H9 (cell line): Measurements from ENCODE around the gene PIP5K1A. TPM values are rescaled to one million over a fixed set of nuclear protein-coding genes. Genes with fewer than 3 reads are reported as not detected.

Experiments
- DNase-seq: peaks from one replicate; pipeline ENCODE4 v3.0.0-alpha.2; 2017
- H2AFZ ChIP-seq: one replicate; pipeline ENCODE4 v1.6.1; 2013; ENCODE audit warnings: mild to moderate bottlenecking, low read length, control low read depth, moderate library complexity
- H2AK5ac ChIP-seq: 2 replicates; pipeline ENCODE4 v1.6.1; 2013; ENCODE audit warnings: low read length, control low read depth, mixed read lengths; ENCODE audit not compliant: insufficient read length
- H2BK120ac ChIP-seq: one replicate; pipeline ENCODE4 v1.6.1; 2013; ENCODE audit warnings: low read depth, mild to moderate bottlenecking, low read length, control low read depth, inconsistent platforms; ENCODE audit not compliant: poor library complexity, severe bottlenecking
- H2BK12ac ChIP-seq: 2 replicates; pipeline ENCODE4 v1.6.1; 2013; ENCODE audit warnings: low read length, control low read depth, mixed read lengths, low read depth; ENCODE audit not compliant: insufficient read length
- H2BK15ac ChIP-seq: 2 replicates; pipeline ENCODE4 v1.6.1; 2013; ENCODE audit warnings: low read depth, low read length, control low read depth
- H2BK20ac ChIP-seq: one replicate; pipeline ENCODE4 v1.6.1; 2013; ENCODE audit warnings: low read depth, mild to moderate bottlenecking, low read length, control low read depth, inconsistent platforms; ENCODE audit not compliant: poor library complexity, severe bottlenecking
- H2BK5ac ChIP-seq: 2 replicates; pipeline ENCODE4 v1.6.1; 2013; ENCODE audit warnings: low read length, control low read depth, mixed read lengths; ENCODE audit not compliant: insufficient read length
- H3K14ac ChIP-seq: 2 replicates; pipeline ENCODE4 v1.6.1; 2013; ENCODE audit warnings: low read length, control low read depth; ENCODE audit not compliant: insufficient read depth
- H3K18ac ChIP-seq: 2 replicates; pipeline ENCODE4 v1.6.1; 2013; ENCODE audit warnings: low read depth, mild to moderate bottlenecking, mixed read lengths, low read length, control low read depth; ENCODE audit not compliant: insufficient read length
- H3K23ac ChIP-seq: 2 replicates; pipeline ENCODE4 v1.6.1; 2013; ENCODE audit warnings: low read length, control low read depth, mixed read lengths, low read depth; ENCODE audit not compliant: insufficient read length
- H3K23me2 ChIP-seq: 2 replicates; pipeline ENCODE4 v1.6.1; 2013; ENCODE audit warnings: low read depth, mild to moderate bottlenecking, mixed read lengths, low read length, control low read depth; ENCODE audit not compliant: insufficient read length, poor library complexity, severe bottlenecking
- H3K27ac ChIP-seq: 2 replicates; pipeline ENCODE4 v1.5.1; 2013; ENCODE audit warnings: low read length, control low read depth, mixed read lengths, low read depth; ENCODE audit not compliant: insufficient read length
- H3K27me3 ChIP-seq: 2 replicates; pipeline ENCODE4 v1.6.1; 2013; ENCODE audit warnings: low read length, control low read depth, inconsistent platforms; ENCODE audit not compliant: insufficient read depth
- H3K4ac ChIP-seq: 2 replicates; pipeline ENCODE4 v1.6.1; 2013; ENCODE audit warnings: low read depth, mild to moderate bottlenecking, control low read depth, inconsistent platforms, low read length, moderate library complexity
- H3K4me1 ChIP-seq: 2 replicates; pipeline ENCODE4 v1.6.1; 2013; ENCODE audit warnings: low read length, control low read depth, inconsistent platforms; ENCODE audit not compliant: insufficient read depth
- H3K4me2 ChIP-seq: 2 replicates; pipeline ENCODE4 v1.6.1; 2013; ENCODE audit warnings: low read length, control low read depth, mixed read lengths; ENCODE audit not compliant: insufficient read length, insufficient read depth
- H3K56ac ChIP-seq: 2 replicates; pipeline ENCODE4 v1.6.1; 2013; ENCODE audit warnings: low read depth, mild to moderate bottlenecking, mixed read lengths, low read length, control low read depth; ENCODE audit not compliant: insufficient read length
- H3K79me1 ChIP-seq: 2 replicates; pipeline ENCODE4 v1.6.1; 2013; ENCODE audit warnings: low read depth, mild to moderate bottlenecking, moderate library complexity, low read length, control low read depth, inconsistent platforms; ENCODE audit not compliant: insufficient read depth, poor library complexity, severe bottlenecking
- H3K79me2 ChIP-seq: 2 replicates; pipeline ENCODE4 v1.6.1; 2013; ENCODE audit warnings: low read length, control low read depth, inconsistent platforms; ENCODE audit not compliant: insufficient read depth
- H3K9ac ChIP-seq: 2 replicates; pipeline ENCODE4 v1.6.1; 2013; ENCODE audit warnings: low read length, control low read depth, mixed read lengths; ENCODE audit not compliant: insufficient read length; ENCODE audit errors: extremely low read depth
- H3K9me3 ChIP-seq: one replicate; pipeline ENCODE4 v1.6.1; 2013; ENCODE audit warnings: low read depth, low read length, inconsistent platforms; ENCODE audit not compliant: control insufficient read depth
- H3T11ph ChIP-seq: one replicate; pipeline ENCODE4 v1.6.1; 2013; ENCODE audit warnings: mild to moderate bottlenecking, low read length, control low read depth, inconsistent platforms
- H4K20me1 ChIP-seq: one replicate; pipeline ENCODE4 v1.6.1; 2013; ENCODE audit not compliant: control insufficient read depth, insufficient read length, insufficient read depth
- H4K5ac ChIP-seq: 2 replicates; pipeline ENCODE4 v1.6.1; 2013; ENCODE audit warnings: low read depth, mild to moderate bottlenecking, mixed read lengths, low read length, control low read depth; ENCODE audit not compliant: insufficient read length
- H4K8ac ChIP-seq: replicated peaks from 2 replicates; pipeline ENCODE4 v1.6.1; 2013; ENCODE audit warnings: low read length, control low read depth, mixed read lengths, low read depth; ENCODE audit not compliant: insufficient read length
- H4K91ac ChIP-seq: 2 replicates; pipeline ENCODE4 v1.6.1; 2013; ENCODE audit warnings: low read depth, mild to moderate bottlenecking, moderate library complexity, mixed read lengths, low read length, control low read depth; ENCODE audit not compliant: insufficient read length
- H3K27ac Mint-ChIP-seq, 3 experiments: 2 replicates in 2 of 3; 3 replicates in 1 of 3; pipeline ENCODE4 v1.8.0; 2020 to 2021; ENCODE audit warnings: mixed read lengths in 3 of 3, mild to moderate bottlenecking in 1 of 3, moderate library complexity in 1 of 3
- H3K27me3 Mint-ChIP-seq: 2 replicates; pipeline ENCODE4 v1.8.0; 2021; ENCODE audit warnings: low read depth, mild to moderate bottlenecking, moderate library complexity, mixed read lengths
- H3K36me3 Mint-ChIP-seq, 3 experiments: 2 replicates in 2 of 3; 3 replicates in 1 of 3; pipeline ENCODE4 v1.8.0; 2020 to 2021; ENCODE audit warnings: low read depth in 3 of 3, mixed read lengths in 3 of 3; ENCODE audit not compliant: insufficient read depth in 1 of 3
- H3K4me1 Mint-ChIP-seq, 2 experiments: 2 replicates each; pipeline ENCODE4 v1.8.0; 2020; ENCODE audit warnings: mixed read lengths in 2 of 2
- H3K4me3 Mint-ChIP-seq, 2 experiments: 2 replicates in 1 of 2; 3 replicates in 1 of 2; pipeline ENCODE4 v1.8.0; 2020 to 2021; ENCODE audit warnings: mild to moderate bottlenecking in 2 of 2, mixed read lengths in 2 of 2, moderate library complexity in 1 of 2
- H3K9me3 Mint-ChIP-seq, 2 experiments: 2 replicates in 1 of 2; 3 replicates in 1 of 2; pipeline ENCODE4 v1.8.0; 2020; ENCODE audit warnings: mild to moderate bottlenecking in 2 of 2, mixed read lengths in 2 of 2, moderate library complexity in 1 of 2
- CTCF ChIP-seq: fragments of 200-600 bp; sonication (generic); conservative IDR thresholded peaks from 3 replicates; pipeline ENCODE4 v1.8.0; 2021; ENCODE audit warnings: antibody characterized with exemption, mild to moderate bottlenecking
- WGBS: extraction: QIAGEN DNeasy Blood & Tissue Kit; methylation state at CpG from one replicate; pipeline ENCODE4 v1.1.7; 2013; ENCODE audit warnings: missing lambda C conversion rate, low lambda C conversion rate, mixed read lengths; ENCODE audit not compliant: insufficient read length; ENCODE audit errors: extremely low coverage; 5-methylcytosine and 5-hydroxymethylcytosine counted together
- total RNA-seq: library from RNA; stranded (reverse); gene quantifications from 2 replicates; pipeline ENCODE4 v1.2.1, GENCODE V29; 2021

Gene PIP5K1A
- total RNA-seq, 1 experiment from 2014 or later: 94.6 TPM

DNA sequence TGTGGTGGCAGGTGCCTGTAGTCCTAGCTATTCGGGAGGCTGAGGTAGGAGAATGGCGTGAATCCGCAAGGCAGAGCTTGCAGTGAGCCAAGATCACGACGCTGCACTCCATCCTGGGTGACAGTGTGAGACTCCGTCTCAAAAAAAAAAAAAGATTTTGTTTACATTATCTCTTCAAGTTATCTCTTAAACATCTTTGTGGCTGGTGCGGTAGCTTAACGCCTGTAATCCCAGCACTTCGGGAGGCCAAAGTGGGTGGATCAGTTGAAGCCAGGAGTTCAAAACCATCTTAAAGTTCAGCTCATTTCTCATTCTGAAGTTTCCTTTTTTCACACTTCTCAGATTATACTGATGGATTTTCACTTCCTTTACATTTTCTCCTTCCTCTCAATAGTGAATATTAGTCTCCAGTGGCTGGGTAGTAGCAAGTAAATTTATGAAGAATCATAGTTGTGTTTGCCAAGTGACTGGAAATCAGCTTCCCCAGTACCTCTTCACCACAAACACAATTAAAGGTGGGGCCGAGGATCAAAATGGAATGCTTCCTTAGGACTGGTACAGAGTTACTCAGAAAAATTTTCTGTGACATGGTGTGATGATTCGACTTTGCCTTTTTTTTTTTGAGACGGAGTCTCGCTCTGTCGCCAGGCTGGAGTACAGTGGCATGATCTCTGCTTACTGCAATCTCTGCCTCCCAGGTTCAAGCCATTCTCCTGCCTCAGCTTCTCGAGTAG lies 13.8 kb downstream of the PIP5K1A start:
- H3K9me3 Mint-ChIP-seq: no peaks in the 10 kb centered on the region
- peaks cover 12% of the 10 kb centered on the region for H3K79me1 ChIP-seq
- H2BK20ac ChIP-seq: no peak overlapping the region
- no peak overlapping the region for H3T11ph ChIP-seq
- peaks cover 2 to 4% of the 10 kb centered on the region in 2 experiments; a peak in 2 of 4 replicates for H3K4me1 Mint-ChIP-seq
- H2BK15ac ChIP-seq: no peak overlapping the region
- no peak overlapping the region for H4K91ac ChIP-seq
- H3K27me3 ChIP-seq: no peaks in the 10 kb centered on the region
- no peaks in the 10 kb centered on the region for H3K27me3 Mint-ChIP-seq
- no peaks in the 10 kb centered on the region for H3K9me3 ChIP-seq
- no peak overlapping the region for H2AK5ac ChIP-seq
- no peak for DNase-seq
- H3K4me3 Mint-ChIP-seq: no peak overlapping the region
- no peak overlapping the region for H3K56ac ChIP-seq
- no peak overlapping the region for H3K23ac ChIP-seq
- no peak overlapping the region for H4K8ac ChIP-seq
- no peak overlapping the region for H2BK12ac ChIP-seq
- no peak overlapping the region for H3K14ac ChIP-seq
- H4K5ac ChIP-seq: no peak overlapping the region
- no peaks in the 10 kb centered on the region for H4K20me1 ChIP-seq
- H3K36me3 Mint-ChIP-seq: peaks cover 13 to 60% (median 40%) of the 10 kb centered on the region in 3 experiments; a peak in 6 of 7 replicates
- H3K23me2 ChIP-seq: no peaks in the 10 kb centered on the region
- no peak overlapping the region for H2AFZ ChIP-seq
- H3K4me2 ChIP-seq: no peak overlapping the region
- peaks cover 12% of the 10 kb centered on the region; the same call in 1 of the 2 replicates for H3K79me2 ChIP-seq
- H2BK5ac ChIP-seq: no peak overlapping the region
- H2BK120ac ChIP-seq: no peak overlapping the region
- peak overlapping the region in 2 of 3 experiments; percentile 81 to 92; a peak in 4 of 7 replicates for H3K27ac Mint-ChIP-seq
- H3K27ac ChIP-seq: no peak overlapping the region
- no peaks in the 10 kb centered on the region for H3K4me1 ChIP-seq
- H3K4ac ChIP-seq: no peak overlapping the region
- WGBS: no CpG with 5 or more reads among the region's 15 CpGs
- no peak for TF ChIP-seq CTCF
- H3K18ac ChIP-seq: no peak overlapping the region
- H3K9ac ChIP-seq: no peak overlapping the region
